ENCODE measurements around the gene USH2A. TPM values are rescaled to one million over a fixed set of nuclear protein-coding genes. Genes with fewer than 3 reads are reported as not detected.

USH2A gene
- total RNA-seq, 1 donor from 2014 or later: not detected

DNA sequence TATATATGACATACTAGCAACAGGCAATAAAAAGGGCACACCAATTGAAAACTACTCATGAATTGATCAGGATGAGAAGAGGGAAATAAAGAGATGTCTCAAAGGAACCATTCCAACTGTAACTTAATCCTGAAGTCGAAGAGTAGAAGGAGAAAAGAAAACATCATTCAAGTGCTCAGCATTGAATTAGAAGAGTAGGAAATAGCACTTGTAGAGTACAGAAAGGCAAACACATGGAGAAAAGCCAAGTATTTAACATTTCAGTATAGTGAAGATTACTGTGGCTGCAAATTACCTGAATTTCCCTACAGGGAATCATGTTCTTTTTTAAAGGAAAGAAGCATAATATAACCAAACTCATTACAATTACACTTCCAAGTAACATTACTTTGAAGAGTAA lies 651.1 kb downstream of the USH2A start:
- H3K27me3 ChIP-seq (ENCODE audit: low read depth): no peaks in the 10 kb centered on the region

DNA sequence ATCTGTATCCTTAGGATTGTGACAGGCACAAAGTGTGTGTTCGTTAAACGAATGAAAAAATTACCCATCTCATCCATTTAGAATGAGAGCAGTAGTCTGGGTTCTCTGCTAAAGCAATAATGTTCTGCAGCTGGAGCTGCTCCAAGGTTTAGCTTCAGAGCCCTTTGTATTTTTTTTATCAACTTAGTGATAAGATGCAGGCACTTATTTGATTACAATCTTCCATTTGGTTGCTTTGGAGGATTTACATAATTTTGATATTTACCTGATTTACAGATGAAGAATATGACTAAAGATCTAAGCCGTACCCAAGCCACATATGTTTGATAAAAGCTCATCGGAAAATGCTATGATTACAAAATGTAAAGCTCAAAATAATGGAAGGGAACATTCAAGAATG lies 654.9 kb downstream of the USH2A start:
- TF ChIP-seq, protein P1, sequence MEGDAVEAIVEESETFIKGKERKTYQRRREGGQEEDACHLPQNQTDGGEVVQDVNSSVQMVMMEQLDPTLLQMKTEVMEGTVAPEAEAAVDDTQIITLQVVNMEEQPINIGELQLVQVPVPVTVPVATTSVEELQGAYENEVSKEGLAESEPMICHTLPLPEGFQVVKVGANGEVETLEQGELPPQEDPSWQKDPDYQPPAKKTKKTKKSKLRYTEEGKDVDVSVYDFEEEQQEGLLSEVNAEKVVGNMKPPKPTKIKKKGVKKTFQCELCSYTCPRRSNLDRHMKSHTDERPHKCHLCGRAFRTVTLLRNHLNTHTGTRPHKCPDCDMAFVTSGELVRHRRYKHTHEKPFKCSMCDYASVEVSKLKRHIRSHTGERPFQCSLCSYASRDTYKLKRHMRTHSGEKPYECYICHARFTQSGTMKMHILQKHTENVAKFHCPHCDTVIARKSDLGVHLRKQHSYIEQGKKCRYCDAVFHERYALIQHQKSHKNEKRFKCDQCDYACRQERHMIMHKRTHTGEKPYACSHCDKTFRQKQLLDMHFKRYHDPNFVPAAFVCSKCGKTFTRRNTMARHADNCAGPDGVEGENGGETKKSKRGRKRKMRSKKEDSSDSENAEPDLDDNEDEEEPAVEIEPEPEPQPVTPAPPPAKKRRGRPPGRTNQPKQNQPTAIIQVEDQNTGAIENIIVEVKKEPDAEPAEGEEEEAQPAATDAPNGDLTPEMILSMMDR (IDR thresholded peaks at IDR 0.05): no peak
- DNase-seq: no peak
- intact Hi-C loops (cut with DNase I): no loop called here
- H3K36me3 ChIP-seq: no peaks in the 10 kb centered on the region
- H3K9me3 ChIP-seq: no peaks in the 10 kb centered on the region
- no peak overlapping the region for H3K27ac ChIP-seq
- no peak overlapping the region for H3K4me3 ChIP-seq
- no peaks in the 10 kb centered on the region for H3K27me3 ChIP-seq (ENCODE audit: low read depth)
- no peak for ATAC-seq
- H3K4me1 ChIP-seq: no peaks in the 10 kb centered on the region

More for the DNA sequence above, 651.1 kb downstream of the USH2A start:
- H3K4me1 ChIP-seq: no peaks in the 10 kb centered on the region
- H3K4me3 ChIP-seq: no peak overlapping the region
- TF ChIP-seq, protein P1 (IDR thresholded peaks at IDR 0.05): no peak
- H3K27ac ChIP-seq: no peak overlapping the region
- H3K9me3 ChIP-seq: no peaks in the 10 kb centered on the region
- intact Hi-C loops (cut with DNase I): no loop called here
- no peaks in the 10 kb centered on the region for H3K36me3 ChIP-seq
- DNase-seq (no peak), ATAC-seq (no peak)

DNA sequence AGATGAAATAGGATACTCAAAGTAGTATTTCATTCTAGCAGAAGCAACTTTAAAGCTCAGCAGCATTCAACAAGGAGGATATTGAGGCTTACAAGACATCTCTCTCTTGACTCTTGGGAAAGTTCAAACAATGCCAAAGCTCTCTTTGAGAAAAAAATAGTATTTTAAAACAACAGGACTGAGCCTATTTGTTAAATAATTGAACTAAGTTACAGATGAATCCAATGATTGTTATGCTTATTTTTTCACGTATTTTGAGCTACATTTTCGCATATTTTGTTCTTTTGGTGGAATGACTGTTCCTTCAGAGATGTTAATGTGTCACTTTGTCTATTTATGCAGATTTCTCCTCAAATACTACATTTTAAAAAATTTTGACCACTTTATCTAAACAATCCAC lies 655.5 kb downstream of the USH2A start:
- TF ChIP-seq, protein P1 (IDR thresholded peaks at IDR 0.05): no peak
- H3K4me1 ChIP-seq: no peaks in the 10 kb centered on the region

DNA sequence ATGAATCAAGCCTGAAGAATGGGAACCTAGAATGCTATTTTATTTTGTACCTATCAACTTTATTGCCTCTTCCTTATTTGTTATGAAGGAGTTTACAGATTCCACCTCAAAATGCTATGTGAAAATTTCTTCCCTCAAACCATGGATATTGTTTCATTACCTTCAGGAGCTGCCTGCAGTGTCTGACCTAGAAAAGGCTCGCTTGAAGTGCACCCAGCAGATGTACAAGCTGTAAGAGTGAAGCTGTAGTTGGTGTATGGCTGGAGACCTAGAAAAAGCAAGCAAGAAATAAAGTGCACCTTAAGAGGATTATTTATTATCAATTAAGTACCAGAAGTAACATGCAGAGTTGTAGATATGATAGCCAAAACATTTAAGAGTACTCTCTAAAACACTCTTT lies 656.7 kb downstream of the USH2A start:
- no peaks in the 10 kb centered on the region for H3K36me3 ChIP-seq
- no peaks in the 10 kb centered on the region for H3K9me3 ChIP-seq
- H3K4me3 ChIP-seq: no peak overlapping the region
- TF ChIP-seq, protein P1 (IDR thresholded peaks at IDR 0.05): no peak
- ATAC-seq (no peak), DNase-seq (no peak)
- H3K4me1 ChIP-seq: no peaks in the 10 kb centered on the region
- intact Hi-C loops (cut with DNase I): no loop called here
- no peak overlapping the region for H3K27ac ChIP-seq
- H3K27me3 ChIP-seq (ENCODE audit: low read depth): no peaks in the 10 kb centered on the region

More for the DNA sequence above, 655.5 kb downstream of the USH2A start:
- H3K27me3 ChIP-seq (ENCODE audit: low read depth): no peaks in the 10 kb centered on the region
- H3K4me3 ChIP-seq: no peak overlapping the region
- ATAC-seq: no peak
- no peak overlapping the region for H3K27ac ChIP-seq
- no peaks in the 10 kb centered on the region for H3K36me3 ChIP-seq
- no peak for DNase-seq
- no peaks in the 10 kb centered on the region for H3K9me3 ChIP-seq
- intact Hi-C loops (cut with DNase I): no loop called here

DNA sequence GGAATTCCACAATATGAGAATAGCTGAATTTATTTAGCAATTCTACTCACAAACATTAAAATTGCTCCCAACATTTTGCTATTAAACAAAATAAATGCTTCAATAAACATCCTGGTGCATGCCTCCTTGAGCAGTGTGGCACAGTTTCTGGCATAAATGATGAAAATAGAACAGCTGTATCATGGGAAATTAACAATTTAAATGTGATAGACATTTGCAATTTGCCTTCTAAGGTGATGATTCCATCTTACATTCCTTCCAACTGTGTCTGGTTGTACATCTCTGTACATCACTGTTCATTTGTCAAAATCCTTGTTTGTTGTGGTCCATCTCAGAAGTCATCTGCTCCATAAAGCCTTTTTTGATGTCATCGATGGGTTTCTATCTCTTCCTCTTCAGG lies 657.4 kb downstream of the USH2A start:
- Histone ChIP-seq H3K27me3 (ENCODE audit: low read depth) (no peaks in the 10 kb centered on the region), H3K9me3 (no peaks in the 10 kb centered on the region), H3K4me1 (no peaks in the 10 kb centered on the region), H3K4me3 (no peak overlapping the region), H3K36me3 (no peaks in the 10 kb centered on the region), H3K27ac (no peak overlapping the region)
- TF ChIP-seq, protein P1 (IDR thresholded peaks at IDR 0.05): no peak
- intact Hi-C loops (cut with DNase I): no loop called here
- ATAC-seq (no peak), DNase-seq (no peak)

DNA sequence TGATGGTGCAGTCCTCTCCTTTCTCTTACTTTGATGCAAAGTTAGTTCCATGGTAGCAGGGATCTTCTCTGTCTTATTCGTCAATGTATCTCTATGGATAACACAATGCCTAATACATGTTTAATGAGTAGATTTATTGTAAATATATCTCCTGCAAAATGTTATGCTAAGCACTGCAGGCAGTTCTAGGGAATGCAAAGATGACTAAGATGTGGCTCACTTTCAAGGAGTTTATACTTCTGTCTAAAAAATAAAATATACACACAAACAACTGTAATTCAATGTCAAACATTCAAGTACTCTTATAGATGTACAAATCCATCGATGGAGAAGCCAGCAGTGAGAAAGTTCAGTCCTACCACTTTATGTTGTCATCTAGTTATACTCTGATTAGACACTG lies 661.8 kb downstream of the USH2A start:
- TF ChIP-seq, protein P1 (IDR thresholded peaks at IDR 0.05): no peak
- intact Hi-C loops (cut with DNase I): no loop called here
- H3K27me3 ChIP-seq (ENCODE audit: low read depth): no peaks in the 10 kb centered on the region
- H3K9me3 ChIP-seq: no peaks in the 10 kb centered on the region
- no peaks in the 10 kb centered on the region for H3K36me3 ChIP-seq
- ATAC-seq: no peak
- H3K4me3 ChIP-seq: no peak overlapping the region
- DNase-seq: no peak
- no peaks in the 10 kb centered on the region for H3K4me1 ChIP-seq
- H3K27ac ChIP-seq: no peak overlapping the region

Measured in lower lobe of right lung (tissue), 2 donors.